Smooth muscle cell (in vitro differentiated cells): ENCODE results near the gene DAB2IP. TPM values are rescaled to one million over a fixed set of nuclear protein-coding genes. Genes with fewer than 3 reads are reported as not detected.

Experiments used
- DNase-seq: peaks from one replicate; lab custom pipeline; 2025; ENCODE audit not compliant: unreplicated experiment; lab: John Stamatoyannopoulos, UW
- H2AFZ ChIP-seq: fragments of 200-600 bp; sonication (generic); 2 replicates; pipeline ENCODE4 v1.6.0; 2016; ENCODE audit warnings: antibody characterized with exemption, low read depth, mild to moderate bottlenecking
- H3F3A ChIP-seq: fragments of 200-600 bp; sonication (generic); 2 replicates; pipeline ENCODE4 v1.6.0; 2017; ENCODE audit warnings: antibody characterized with exemption, low read depth
- H3K27ac ChIP-seq: fragments of 200-600 bp; sonication (generic); 2 replicates; pipeline ENCODE4 v1.5.1; 2016; ENCODE audit warnings: low read depth, mild to moderate bottlenecking
- H3K27me3 ChIP-seq: fragments of 200-600 bp; sonication (generic); 2 replicates; pipeline ENCODE4 v1.6.1; 2016; ENCODE audit warnings: low read depth, mild to moderate bottlenecking
- H3K36me3 ChIP-seq: fragments of 200-600 bp; sonication (generic); 2 replicates; pipeline ENCODE4 v1.5.1; 2016; ENCODE audit warnings: low read depth
- H3K4me1 ChIP-seq: fragments of 200-600 bp; sonication (generic); 2 replicates; pipeline ENCODE4 v1.5.1; 2016; ENCODE audit warnings: low read depth
- H3K4me2 ChIP-seq: fragments of 200-600 bp; sonication (generic); 2 replicates; pipeline ENCODE4 v1.6.0; 2016; ENCODE audit warnings: mild to moderate bottlenecking
- H3K4me3 ChIP-seq: fragments of 200-600 bp; sonication (generic); 2 replicates; pipeline ENCODE4 v1.5.1; 2016; ENCODE audit warnings: mild to moderate bottlenecking
- H3K79me2 ChIP-seq: fragments of 200-600 bp; sonication (generic); 2 replicates; pipeline ENCODE4 v1.6.0; 2016; ENCODE audit warnings: low read depth, mild to moderate bottlenecking
- H3K9ac ChIP-seq: fragments of 200-600 bp; sonication (generic); 2 replicates; pipeline ENCODE4 v1.6.0; 2016; ENCODE audit warnings: low read depth
- H3K9me3 ChIP-seq: fragments of 200-600 bp; sonication (generic); replicated peaks from 2 replicates; pipeline ENCODE4 v1.5.1; 2016; ENCODE audit warnings: low read depth
- H4K20me1 ChIP-seq: fragments of 200-600 bp; sonication (generic); 2 replicates; pipeline ENCODE4 v1.6.0; 2016; ENCODE audit warnings: low read depth
- CTCF ChIP-seq: fragments of 200-600 bp; sonication (generic); IDR thresholded peaks from 2 replicates; pipeline ENCODE4 v1.5.1; 2017; ENCODE audit warnings: borderline replicate concordance, mild to moderate bottlenecking, antibody characterized with exemption; ENCODE audit not compliant: insufficient read depth, poor library complexity, severe bottlenecking
- WGBS: methylation state at CpG from one replicate; pipeline ENCODE4 v1.1.7; 2016; ENCODE audit warnings: low lambda C conversion rate; 5-methylcytosine and 5-hydroxymethylcytosine counted together
- polyA plus RNA-seq: library from polyadenylated mRNA; unstranded; fragments of >200 nt; fragmentation: Nextera tagmentation; extraction: Ambion mirVana; gene quantifications from 2 replicates; pipeline ENCODE4 v1.2.1, GENCODE V29; 2016
- total RNA-seq: library from RNA; depleted of rRNA; stranded (reverse); fragments of >200 nt; gene quantifications from 2 replicates; pipeline ENCODE4 v1.2.3, GENCODE V29; 2014

DAB2IP gene
- total and polyA plus RNA-seq, 2 experiments from 2014 or later = 10.4 to 15.5 TPM

GRCh38 chr9:121693388-121693670 is 41.9 kb downstream of the DAB2IP start:
- Histone ChIP-seq H3F3A (peaks cover 38% of the 10 kb centered on the region), H3K27ac (peak overlapping the region; percentile 85), H3K4me3 (no peak overlapping the region), H4K20me1 (peaks cover 32% of the 10 kb centered on the region), H3K36me3 (no peaks in the 10 kb centered on the region), H3K4me1 (peaks cover 14% of the 10 kb centered on the region), H3K79me2 (no peaks in the 10 kb centered on the region), H3K4me2 (no peak overlapping the region), H3K9ac (no peak overlapping the region), H3K9me3 (no peaks in the 10 kb centered on the region), H3K27me3 (no peaks in the 10 kb centered on the region), H2AFZ (no peak overlapping the region)
- no peak for DNase-seq
- WGBS = 80% methylated on average over 4 of the region's 4 CpGs
- TF ChIP-seq CTCF = no peak

GRCh38 chr9:121694001-121694400 is 42.6 kb downstream of the DAB2IP start:
- Histone ChIP-seq H3K79me2 (no peaks in the 10 kb centered on the region), H3K9me3 (no peaks in the 10 kb centered on the region), H3F3A (peaks cover 36% of the 10 kb centered on the region), H3K36me3 (no peaks in the 10 kb centered on the region), H3K4me1 (peaks cover 16% of the 10 kb centered on the region), H3K4me2 (no peak overlapping the region), H4K20me1 (peaks cover 32% of the 10 kb centered on the region), H3K27me3 (no peaks in the 10 kb centered on the region), H3K4me3 (no peak overlapping the region), H3K27ac (peak overlapping the region; percentile 85), H2AFZ (no peak overlapping the region), H3K9ac (no peak overlapping the region)
- no peak for DNase-seq
- no peak for TF ChIP-seq CTCF
- 96% methylated on average over 4 of the region's 5 CpGs for WGBS

GRCh38 chr9:121694600-121694999 is 43.2 kb downstream of the DAB2IP start:
- WGBS = 85% methylated on average over 7 of the region's 7 CpGs
- Histone ChIP-seq H4K20me1 (peaks cover 30% of the 10 kb centered on the region), H2AFZ (no peak overlapping the region), H3K27me3 (no peaks in the 10 kb centered on the region), H3K4me3 (no peak overlapping the region), H3K4me2 (no peak overlapping the region), H3K9ac (no peak overlapping the region), H3K27ac (no peak overlapping the region), H3K9me3 (no peaks in the 10 kb centered on the region), H3K79me2 (no peaks in the 10 kb centered on the region), H3K4me1 (peaks cover 15% of the 10 kb centered on the region), H3F3A (peaks cover 32% of the 10 kb centered on the region), H3K36me3 (no peaks in the 10 kb centered on the region)
- DNase-seq = no peak
- no peak for TF ChIP-seq CTCF

GRCh38 chr9:121696930-121697329 is 45.5 kb downstream of the DAB2IP start:
- Histone ChIP-seq H3K4me1 (peaks cover 11% of the 10 kb centered on the region), H3K9ac (no peak overlapping the region), H3K4me3 (no peak overlapping the region), H2AFZ (no peak overlapping the region), H3F3A (peaks cover 13% of the 10 kb centered on the region), H3K9me3 (no peaks in the 10 kb centered on the region), H3K4me2 (no peak overlapping the region), H3K27me3 (no peaks in the 10 kb centered on the region), H3K27ac (no peak overlapping the region), H3K36me3 (no peaks in the 10 kb centered on the region), H3K79me2 (peaks cover 12% of the 10 kb centered on the region), H4K20me1 (peaks cover 35% of the 10 kb centered on the region)
- no peak for TF ChIP-seq CTCF
- 84% methylated on average over 1 of the region's 1 CpG for WGBS
- DNase-seq = no peak
